SK-N-SH (cell line): ENCODE measurements around the gene C16orf95. TPM values are rescaled to one million over a fixed set of nuclear protein-coding genes. Genes with fewer than 3 reads are reported as not detected.

Experiments
- CTCF ChIA-PET: fragments of 300-600, 350-600 bp; formaldehyde crosslinking; extraction: SDS; loops from one replicate; lab custom pipeline; 2021; lab: Yijun Ruan, JAX
- POLR2A ChIA-PET: fragments of 350-600 bp; sonication (Branson Sonifier 250); formaldehyde crosslinking; extraction: SDS; loops from one replicate; lab custom pipeline; 2020; ENCODE audit warnings: antibody characterized with exemption, inconsistent platforms; lab: Yijun Ruan, JAX
- DNase-seq: peaks from one replicate; pipeline ENCODE4 v3.0.0; 2012
- H2AFZ ChIP-seq: fragments of 200-600 bp; sonication (generic); 2 replicates; pipeline ENCODE4 v1.8.1; 2016; ENCODE audit warnings: antibody characterized with exemption, mild to moderate bottlenecking, low read depth
- H3F3A ChIP-seq: fragments of 200-600 bp; sonication (generic); replicated peaks from 2 replicates; pipeline ENCODE3; 2016; ENCODE audit warnings: antibody characterized with exemption, mild to moderate bottlenecking; ENCODE audit not compliant: insufficient read depth
- H3K27ac ChIP-seq, 2 experiments: fragments of 200-500 bp in 1 of 2; fragments of 200-600 bp in 1 of 2; sonication (Bioruptor generic) in 1 of 2; sonication (generic), shearing (Covaris generic) in 1 of 2; 2 replicates each; pipeline versions ENCODE4 v1.5.1 to v1.6.1; 2014 to 2016; ENCODE audit warnings: low read depth in 2 of 2, inconsistent platforms in 1 of 2, low read length in 1 of 2, mild to moderate bottlenecking in 1 of 2, mixed read lengths in 1 of 2
- H3K27me3 ChIP-seq: fragments of 200-600 bp; sonication (generic), shearing (Covaris generic); 2 replicates; pipeline ENCODE4 v1.6.1; 2016; ENCODE audit warnings: mixed run types; ENCODE audit not compliant: insufficient read depth
- H3K36me3 ChIP-seq, 2 experiments: fragments of 200-500 bp in 1 of 2; fragments of 200-600 bp in 1 of 2; sonication (Bioruptor generic) in 1 of 2; sonication (generic) in 1 of 2; replicated peaks in 1 of 2; 2 replicates each; pipeline versions ENCODE3 to v1.5.1; 2014 to 2016; ENCODE audit warnings: low read length in 1 of 2, mild to moderate bottlenecking in 1 of 2; ENCODE audit not compliant: insufficient read depth in 2 of 2, control insufficient read depth in 1 of 2
- H3K4me1 ChIP-seq, 2 experiments: fragments of 200-500 bp in 1 of 2; fragments of 200-600 bp in 1 of 2; sonication (Bioruptor generic) in 1 of 2; sonication (generic), shearing (Covaris generic) in 1 of 2; 2 replicates each; pipeline versions ENCODE4 v1.5.1 to v1.6.1; 2014 to 2016; ENCODE audit warnings: low read depth in 1 of 2, low read length in 1 of 2, mixed run types in 1 of 2; ENCODE audit not compliant: insufficient read depth in 2 of 2, control insufficient read depth in 1 of 2
- H3K4me2 ChIP-seq: fragments of 200-600 bp; sonication (generic), shearing (Covaris generic); 2 replicates; pipeline ENCODE4 v1.6.1; 2017; ENCODE audit warnings: mixed run types
- H3K4me3 ChIP-seq, 2 experiments: fragments of 200-500 bp in 1 of 2; fragments of 200-600 bp in 1 of 2; sonication (Bioruptor generic) in 1 of 2; sonication (generic), shearing (Covaris generic) in 1 of 2; 2 replicates each; pipeline versions ENCODE4 v1.5.1 to v1.8.1; 2014 to 2016; ENCODE audit warnings: low read depth in 2 of 2, inconsistent platforms in 1 of 2, low read length in 1 of 2, mild to moderate bottlenecking in 1 of 2, mixed read lengths in 1 of 2, moderate library complexity in 1 of 2
- H3K79me2 ChIP-seq: fragments of 200-600 bp; sonication (generic); 2 replicates; pipeline ENCODE4 v1.8.1; 2017; ENCODE audit warnings: mild to moderate bottlenecking; ENCODE audit not compliant: insufficient read depth
- H3K9ac ChIP-seq: fragments of 200-600 bp; sonication (generic); 2 replicates; pipeline ENCODE4 v1.6.1; 2017; ENCODE audit warnings: mixed run types
- H3K9me2 ChIP-seq: fragments of 200-600 bp; sonication (generic); 2 replicates; pipeline ENCODE4 v1.6.1; 2017; ENCODE audit warnings: mixed run types
- H3K9me3 ChIP-seq: fragments of 200-600 bp; sonication (generic); 2 replicates; pipeline ENCODE4 v1.6.1; 2017; ENCODE audit warnings: mixed run types, mild to moderate bottlenecking, moderate library complexity
- H4K20me1 ChIP-seq: fragments of 200-600 bp; sonication (generic); 2 replicates; pipeline ENCODE4 v1.6.1; 2017; ENCODE audit warnings: mild to moderate bottlenecking, mixed run types; ENCODE audit not compliant: insufficient read depth
- FOXM1 ChIP-seq: IDR thresholded peaks from 2 replicates; pipeline ENCODE4 v1.4.0; 2012; ENCODE audit warnings: low read depth, mild to moderate bottlenecking
- MXI1 ChIP-seq: IDR thresholded peaks from 2 replicates; pipeline ENCODE4 v1.6.1; 2012; ENCODE audit warnings: mild to moderate bottlenecking, low read depth, low read length, improper control_type of control experiment
- RCOR1 ChIP-seq: fragments of 150-350 bp; IDR thresholded peaks from 2 replicates; pipeline ENCODE4 v1.6.1; 2017; ENCODE audit warnings: antibody characterized with exemption, low read length
- TAF1 ChIP-seq: IDR thresholded peaks from 2 replicates; pipeline ENCODE4 v1.6.1; 2012; ENCODE audit warnings: low read depth, mild to moderate bottlenecking, low read length, moderate library complexity, borderline replicate concordance
- WGBS: methylation state at CpG from one replicate; pipeline ENCODE4 v1.1.6; 2017; ENCODE audit warnings: low lambda C conversion rate; 5-methylcytosine and 5-hydroxymethylcytosine counted together
- polyA plus RNA-seq, 3 experiments: library from polyadenylated mRNA; depleted of rRNA; stranded (reverse); fragments of >200 nt; gene quantifications; 2 replicates each; pipeline ENCODE4 v1.2.3, GENCODE V29; 2012
- TF ChIP-seq, protein P1 (sequence below): IDR thresholded peaks from 2 replicates; pipeline ENCODE4 v1.6.1; 2012; ENCODE audit warnings: mild to moderate bottlenecking, low read depth, low read length, moderate library complexity
- TF ChIP-seq, protein P2 (sequence below): IDR thresholded peaks from 2 replicates; pipeline ENCODE4; 2012
- TF ChIP-seq, protein P3 (sequence below): IDR thresholded peaks from 2 replicates; pipeline ENCODE4 v1.4.0; 2012; ENCODE audit warnings: low read depth, borderline replicate concordance

Gene C16orf95
- polyA plus RNA-seq, 1 of the 3 experiments (the other 2 are of a cell fraction) = 5.0 TPM

DNA sequence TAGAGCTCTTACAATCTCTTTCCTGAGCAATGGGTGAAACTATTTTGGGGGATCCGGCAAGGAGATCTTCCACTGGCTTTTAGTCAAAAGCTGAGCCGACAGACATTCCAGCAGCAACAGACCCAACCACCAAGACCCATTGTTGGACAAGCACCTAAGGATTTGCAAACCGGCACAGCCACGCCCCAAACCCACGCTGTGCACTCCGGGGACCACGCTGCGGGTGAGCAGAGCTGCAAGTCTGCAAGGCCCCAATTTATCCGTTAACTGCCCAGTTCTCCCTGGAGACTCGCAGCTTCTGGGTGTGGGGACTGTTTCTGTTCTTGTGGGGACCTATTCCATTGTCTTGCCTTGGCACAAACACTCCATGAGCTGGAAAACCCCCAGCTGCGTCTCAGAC lies 45.9 kb downstream of the C16orf95 start:
- ChIA-PET CTCF (no interaction called here), POLR2A (no interaction called here)
- 89% methylated on average over 8 of the region's 11 CpGs for WGBS
- Histone ChIP-seq H4K20me1 (no peaks in the 10 kb centered on the region), H3K36me3 (no peaks in the 10 kb centered on the region), H3K4me1 (no peaks in the 10 kb centered on the region; a peak in 1 of 4 replicates), H3K79me2 (no peaks in the 10 kb centered on the region), H3K27ac (no peak overlapping the region), H3K4me2 (no peak overlapping the region), H3K9me2 (no peaks in the 10 kb centered on the region), H3K27me3 (0 out of 2 replicates have a peak, but pooled peaks cover 6% of the 10 kb centered on the region), H3K9ac (no peak overlapping the region), H3F3A (no peaks in the 10 kb centered on the region), H3K9me3 (no peaks in the 10 kb centered on the region), H3K4me3 (no peak overlapping the region), H2AFZ (no peak overlapping the region)
- no peak for DNase-seq
- no peak for TF ChIP-seq MXI1

DNA sequence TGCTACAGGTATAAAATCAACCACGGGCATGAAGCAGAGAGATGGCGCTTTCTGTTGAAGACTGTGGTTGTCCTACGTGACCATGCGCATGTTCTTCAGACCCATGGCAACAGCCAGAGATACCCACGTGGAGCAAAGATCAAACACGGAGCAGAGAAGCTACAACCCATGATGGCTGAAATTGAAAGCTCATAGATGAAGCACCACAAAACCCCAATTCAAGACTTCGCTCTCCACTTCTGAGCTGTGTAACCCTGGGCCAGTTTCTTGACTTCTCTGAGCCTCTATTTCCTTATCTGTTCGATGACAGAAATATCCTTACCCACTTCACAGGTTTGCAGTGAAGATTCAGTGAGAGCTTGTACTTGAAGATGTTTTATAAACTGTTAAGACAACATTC lies 49.6 kb downstream of the C16orf95 start:
- H3K9me2 ChIP-seq = no peaks in the 10 kb centered on the region
- no peak overlapping the region for H3K4me2 ChIP-seq
- no peak overlapping the region for H3K4me3 ChIP-seq
- no peaks in the 10 kb centered on the region for H3K79me2 ChIP-seq
- CTCF ChIA-PET = interaction anchor here (0.6 to 1.9 kb wide), 2 partner anchors 8 to 11 kb away, joined by 3 to 13 read pairs; no protein-coding TSS in a partner anchor
- no peak overlapping the region for H3K9ac ChIP-seq
- H3K27ac ChIP-seq = no peak overlapping the region
- no peaks in the 10 kb centered on the region for H3F3A ChIP-seq
- no peaks in the 10 kb centered on the region for H4K20me1 ChIP-seq
- 55% methylated on average over 8 of the region's 8 CpGs for WGBS
- no peaks in the 10 kb centered on the region; a peak in 1 of 4 replicates for H3K4me1 ChIP-seq
- H2AFZ ChIP-seq = no peak overlapping the region
- H3K9me3 ChIP-seq = no peaks in the 10 kb centered on the region
- POLR2A ChIA-PET = no interaction called here
- 0 out of 2 replicates have a peak, but pooled peaks cover 6% of the 10 kb centered on the region for H3K27me3 ChIP-seq
- TF ChIP-seq RCOR1 (no peak), FOXM1 (no peak), TAF1 (no peak)
- TF ChIP-seq, protein P1, sequence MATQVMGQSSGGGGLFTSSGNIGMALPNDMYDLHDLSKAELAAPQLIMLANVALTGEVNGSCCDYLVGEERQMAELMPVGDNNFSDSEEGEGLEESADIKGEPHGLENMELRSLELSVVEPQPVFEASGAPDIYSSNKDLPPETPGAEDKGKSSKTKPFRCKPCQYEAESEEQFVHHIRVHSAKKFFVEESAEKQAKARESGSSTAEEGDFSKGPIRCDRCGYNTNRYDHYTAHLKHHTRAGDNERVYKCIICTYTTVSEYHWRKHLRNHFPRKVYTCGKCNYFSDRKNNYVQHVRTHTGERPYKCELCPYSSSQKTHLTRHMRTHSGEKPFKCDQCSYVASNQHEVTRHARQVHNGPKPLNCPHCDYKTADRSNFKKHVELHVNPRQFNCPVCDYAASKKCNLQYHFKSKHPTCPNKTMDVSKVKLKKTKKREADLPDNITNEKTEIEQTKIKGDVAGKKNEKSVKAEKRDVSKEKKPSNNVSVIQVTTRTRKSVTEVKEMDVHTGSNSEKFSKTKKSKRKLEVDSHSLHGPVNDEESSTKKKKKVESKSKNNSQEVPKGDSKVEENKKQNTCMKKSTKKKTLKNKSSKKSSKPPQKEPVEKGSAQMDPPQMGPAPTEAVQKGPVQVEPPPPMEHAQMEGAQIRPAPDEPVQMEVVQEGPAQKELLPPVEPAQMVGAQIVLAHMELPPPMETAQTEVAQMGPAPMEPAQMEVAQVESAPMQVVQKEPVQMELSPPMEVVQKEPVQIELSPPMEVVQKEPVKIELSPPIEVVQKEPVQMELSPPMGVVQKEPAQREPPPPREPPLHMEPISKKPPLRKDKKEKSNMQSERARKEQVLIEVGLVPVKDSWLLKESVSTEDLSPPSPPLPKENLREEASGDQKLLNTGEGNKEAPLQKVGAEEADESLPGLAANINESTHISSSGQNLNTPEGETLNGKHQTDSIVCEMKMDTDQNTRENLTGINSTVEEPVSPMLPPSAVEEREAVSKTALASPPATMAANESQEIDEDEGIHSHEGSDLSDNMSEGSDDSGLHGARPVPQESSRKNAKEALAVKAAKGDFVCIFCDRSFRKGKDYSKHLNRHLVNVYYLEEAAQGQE = no peak
- TF ChIP-seq, protein P2, sequence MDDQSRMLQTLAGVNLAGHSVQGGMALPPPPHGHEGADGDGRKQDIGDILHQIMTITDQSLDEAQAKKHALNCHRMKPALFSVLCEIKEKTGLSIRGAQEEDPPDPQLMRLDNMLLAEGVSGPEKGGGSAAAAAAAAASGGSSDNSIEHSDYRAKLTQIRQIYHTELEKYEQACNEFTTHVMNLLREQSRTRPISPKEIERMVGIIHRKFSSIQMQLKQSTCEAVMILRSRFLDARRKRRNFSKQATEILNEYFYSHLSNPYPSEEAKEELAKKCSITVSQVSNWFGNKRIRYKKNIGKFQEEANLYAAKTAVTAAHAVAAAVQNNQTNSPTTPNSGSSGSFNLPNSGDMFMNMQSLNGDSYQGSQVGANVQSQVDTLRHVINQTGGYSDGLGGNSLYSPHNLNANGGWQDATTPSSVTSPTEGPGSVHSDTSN = no peak
- TF ChIP-seq, protein P3, sequence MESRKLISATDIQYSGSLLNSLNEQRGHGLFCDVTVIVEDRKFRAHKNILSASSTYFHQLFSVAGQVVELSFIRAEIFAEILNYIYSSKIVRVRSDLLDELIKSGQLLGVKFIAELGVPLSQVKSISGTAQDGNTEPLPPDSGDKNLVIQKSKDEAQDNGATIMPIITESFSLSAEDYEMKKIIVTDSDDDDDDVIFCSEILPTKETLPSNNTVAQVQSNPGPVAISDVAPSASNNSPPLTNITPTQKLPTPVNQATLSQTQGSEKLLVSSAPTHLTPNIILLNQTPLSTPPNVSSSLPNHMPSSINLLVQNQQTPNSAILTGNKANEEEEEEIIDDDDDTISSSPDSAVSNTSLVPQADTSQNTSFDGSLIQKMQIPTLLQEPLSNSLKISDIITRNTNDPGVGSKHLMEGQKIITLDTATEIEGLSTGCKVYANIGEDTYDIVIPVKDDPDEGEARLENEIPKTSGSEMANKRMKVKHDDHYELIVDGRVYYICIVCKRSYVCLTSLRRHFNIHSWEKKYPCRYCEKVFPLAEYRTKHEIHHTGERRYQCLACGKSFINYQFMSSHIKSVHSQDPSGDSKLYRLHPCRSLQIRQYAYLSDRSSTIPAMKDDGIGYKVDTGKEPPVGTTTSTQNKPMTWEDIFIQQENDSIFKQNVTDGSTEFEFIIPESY = no peak
- no peaks in the 10 kb centered on the region for H3K36me3 ChIP-seq
- no peak for DNase-seq
